GM21576 (cell line): ENCODE measurements around the gene ZNF606.

Experiments used
- ATAC-seq: cut with Tn5 transposase; IDR thresholded peaks from one replicate; pipeline ENCODE4 v1.9.1; 2021; ENCODE audit warnings: mild to moderate bottlenecking, moderate library complexity; ENCODE audit not compliant: unreplicated experiment

Gene ZNF606

GRCh38 chr19:57934820-57935665 lies 67.6 kb downstream of the ZNF606 start, which contains the start of gene ZNF418:
Gene ZNF418 (minus strand): TSS chr19:57935402. CDS start chr19:57933822, 1,580 bp downstream.
- ATAC-seq = peak; percentile 86

- ATAC-seq = no peak
Measured at GRCh38 chr19:57927587-57927986, 75.0 kb downstream of the ZNF606 start.
